ENCODE results near the gene STOM.

DNA sequence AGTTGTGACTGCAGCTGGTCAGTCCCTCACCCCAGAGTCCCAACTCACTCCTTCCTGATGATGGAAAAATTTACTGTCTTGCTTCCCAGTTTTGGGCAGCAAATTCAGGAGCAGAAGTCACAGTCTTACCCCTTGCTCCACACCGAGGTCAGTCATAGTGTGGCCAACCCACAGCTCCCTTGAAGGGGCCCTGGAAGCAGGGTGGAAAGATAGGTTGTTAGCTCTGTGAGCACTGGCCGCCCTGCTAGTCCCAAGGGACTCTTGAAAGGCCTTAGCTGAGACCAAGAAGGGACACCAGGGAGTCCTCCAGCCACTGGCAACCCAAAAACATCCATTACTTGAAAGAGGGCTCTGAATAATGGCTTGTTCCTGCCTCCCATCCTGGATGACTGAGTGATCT lies 62.1 kb downstream of the STOM start:
- TF ChIP-seq, protein P1, sequence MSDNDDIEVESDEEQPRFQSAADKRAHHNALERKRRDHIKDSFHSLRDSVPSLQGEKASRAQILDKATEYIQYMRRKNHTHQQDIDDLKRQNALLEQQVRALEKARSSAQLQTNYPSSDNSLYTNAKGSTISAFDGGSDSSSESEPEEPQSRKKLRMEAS (IDR thresholded peaks at IDR 0.05; ENCODE audit: low read depth), result no peak
- TF ChIP-seq, protein P2, sequence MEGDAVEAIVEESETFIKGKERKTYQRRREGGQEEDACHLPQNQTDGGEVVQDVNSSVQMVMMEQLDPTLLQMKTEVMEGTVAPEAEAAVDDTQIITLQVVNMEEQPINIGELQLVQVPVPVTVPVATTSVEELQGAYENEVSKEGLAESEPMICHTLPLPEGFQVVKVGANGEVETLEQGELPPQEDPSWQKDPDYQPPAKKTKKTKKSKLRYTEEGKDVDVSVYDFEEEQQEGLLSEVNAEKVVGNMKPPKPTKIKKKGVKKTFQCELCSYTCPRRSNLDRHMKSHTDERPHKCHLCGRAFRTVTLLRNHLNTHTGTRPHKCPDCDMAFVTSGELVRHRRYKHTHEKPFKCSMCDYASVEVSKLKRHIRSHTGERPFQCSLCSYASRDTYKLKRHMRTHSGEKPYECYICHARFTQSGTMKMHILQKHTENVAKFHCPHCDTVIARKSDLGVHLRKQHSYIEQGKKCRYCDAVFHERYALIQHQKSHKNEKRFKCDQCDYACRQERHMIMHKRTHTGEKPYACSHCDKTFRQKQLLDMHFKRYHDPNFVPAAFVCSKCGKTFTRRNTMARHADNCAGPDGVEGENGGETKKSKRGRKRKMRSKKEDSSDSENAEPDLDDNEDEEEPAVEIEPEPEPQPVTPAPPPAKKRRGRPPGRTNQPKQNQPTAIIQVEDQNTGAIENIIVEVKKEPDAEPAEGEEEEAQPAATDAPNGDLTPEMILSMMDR (IDR thresholded peaks at IDR 0.05), result no peak
- no peak for TF ChIP-seq SMC3 (IDR thresholded peaks at IDR 0.05; ENCODE audit: low read depth, low read length)
- TF ChIP-seq GATA2 (CRISPR knock-in tag; IDR thresholded peaks at IDR 0.05), result no peak
- TF ChIP-seq JUND (IDR thresholded peaks at IDR 0.05), result no peak
- TF ChIP-seq CHD2 (IDR thresholded peaks at IDR 0.05; ENCODE audit: low read length, partially characterized antibody), result no peak
- no peak for TF ChIP-seq GABPA (IDR thresholded peaks at IDR 0.05; ENCODE audit: low read depth)
- no peak for TF ChIP-seq NFIC (IDR thresholded peaks at IDR 0.05; ENCODE audit: borderline replicate concordance)
- no peak for TF ChIP-seq POLR2AphosphoS5 (IDR thresholded peaks at IDR 0.05; ENCODE audit: low read depth, low read length)
- TF ChIP-seq EP300 (IDR thresholded peaks at IDR 0.05; ENCODE audit: borderline replicate concordance in 1 of 2, low read depth in 1 of 2, low read length in 1 of 2), result no peak
